Measurements from ENCODE around the gene LZTR1. TPM values are rescaled to one million over a fixed set of nuclear protein-coding genes. Genes with fewer than 3 reads are reported as not detected.

The LZTR1 gene
- polyA plus RNA-seq, 2 of the 4 experiments (the other 2 are of a cell fraction), result 14.1 to 23.5 TPM

GRCh38 chr22:20967697-20968211, 14.3 kb upstream of the LZTR1 start:
- H3K4me1 ChIP-seq, result no peaks in the 10 kb centered on the region
- DNase-seq (ENCODE audit: low read depth in 1 of 2, low spot score in 1 of 2) (no peak), ATAC-seq (no peak), FAIRE-seq (no peak)
- no peak overlapping the region for H3K4me2 ChIP-seq
- ChIA-PET CTCF (interaction anchor here (0.5 to 1.8 kb wide), 3 partner anchors 9 to 48 kb away, joined by 3 to 6 read pairs (median 3); partner anchors contain the start of gene LZTR1), POLR2A (interaction anchor here (1.3 kb wide), 1 partner anchor 14 kb away, joined by 4 read pairs; the partner anchor contains the start of gene LZTR1)
- H3K9me3 ChIP-seq, result no peaks in the 10 kb centered on the region
- no peak overlapping the region for H3K27ac ChIP-seq
- WGBS (ENCODE audit: missing lambda C conversion rate), result 83% methylated on average over 8 of the region's 19 CpGs
- H3K4me3 ChIP-seq, result no peak overlapping the region
- no peak for TF ChIP-seq ZNF302 (CRISPR knock-in tag; IDR thresholded peaks at IDR 0.05)
- TF ChIP-seq HOXB5 (CRISPR knock-in tag; IDR thresholded peaks at IDR 0.05), result no peak
- TF ChIP-seq TP53 (CRISPR knock-in tag; IDR thresholded peaks at IDR 0.05), result no peak
- TF ChIP-seq SMC3 (IDR thresholded peaks at IDR 0.05), result no peak
- no peak for TF ChIP-seq POLR2AphosphoS2 (conservative IDR thresholded peaks at IDR 0.05; ENCODE audit: low read length)
- no peak for TF ChIP-seq CHD4 (IDR thresholded peaks at IDR 0.05; ENCODE audit: borderline replicate concordance)
- no peak for TF ChIP-seq BHLHE40 (IDR thresholded peaks at IDR 0.05; ENCODE audit: low read depth, low read length)
- no peak for TF ChIP-seq CEBPB (IDR thresholded peaks at IDR 0.05)
- no peak for TF ChIP-seq POLR2A (IDR thresholded peaks at IDR 0.05; ENCODE audit: low read length)
- TF ChIP-seq USF2 (IDR thresholded peaks at IDR 0.05), result no peak
- TF ChIP-seq ELK1 (IDR thresholded peaks at IDR 0.05; ENCODE audit: low read depth, low read length), result no peak
- TF ChIP-seq CBX2 (IDR thresholded peaks at IDR 0.05; ENCODE audit: borderline replicate concordance, low read depth), result no peak
- no peak for TF ChIP-seq RAD21 (conservative IDR thresholded peaks at IDR 0.05 in 1 of 2, IDR thresholded peaks at IDR 0.05 in 1 of 2)
- no peak for TF ChIP-seq EHF (CRISPR knock-in tag; IDR thresholded peaks at IDR 0.05)
- TF ChIP-seq SREBF2 (IDR thresholded peaks at IDR 0.05), result no peak
- no peak for TF ChIP-seq NFE2L2 (conservative IDR thresholded peaks at IDR 0.05; ENCODE audit: low read length)
- no peak for TF ChIP-seq HMGXB4 (CRISPR knock-in tag; IDR thresholded peaks at IDR 0.05; ENCODE audit: borderline replicate concordance)

GRCh38 chr22:20968281-20968977, 13.7 kb upstream of the LZTR1 start:
- DNase-seq (ENCODE audit: low read depth in 1 of 2, low spot score in 1 of 2), result no peak
- 92% methylated on average over 4 of the region's 7 CpGs for WGBS (ENCODE audit: missing lambda C conversion rate)
- Histone ChIP-seq H3K9me3 (no peaks in the 10 kb centered on the region), H3K4me2 (no peak overlapping the region), H3K4me3 (no peak overlapping the region), H3K27ac (no peak overlapping the region), H3K4me1 (no peaks in the 10 kb centered on the region)
- no peak for TF ChIP-seq ATOH8 (CRISPR knock-in tag; IDR thresholded peaks at IDR 0.05; ENCODE audit: low read depth)
- no peak for TF ChIP-seq ZC3H11A (IDR thresholded peaks at IDR 0.05)
- TF ChIP-seq ZSCAN20 (CRISPR knock-in tag; IDR thresholded peaks at IDR 0.05), result no peak
- TF ChIP-seq BCL3 (IDR thresholded peaks at IDR 0.05), result no peak
- no peak for TF ChIP-seq RFX5 (IDR thresholded peaks at IDR 0.05)
- TF ChIP-seq RARB (CRISPR knock-in tag; IDR thresholded peaks at IDR 0.05), result no peak
- no peak for TF ChIP-seq JUN (IDR thresholded peaks at IDR 0.05)
- TF ChIP-seq TFCP2L1 (CRISPR knock-in tag; IDR thresholded peaks at IDR 0.05), result no peak
- TF ChIP-seq RNF2 (IDR thresholded peaks at IDR 0.05; ENCODE audit: borderline replicate concordance, low read depth), result no peak
- no peak for TF ChIP-seq ZFP36 (IDR thresholded peaks at IDR 0.05; ENCODE audit: borderline replicate concordance, partially characterized antibody)
- TF ChIP-seq EHMT2 (IDR thresholded peaks at IDR 0.05; ENCODE audit: low read depth), result no peak
- TF ChIP-seq PBX3 (IDR thresholded peaks at IDR 0.05), result no peak
- TF ChIP-seq CEBPB (IDR thresholded peaks at IDR 0.05), result no peak
- no peak for TF ChIP-seq EP300 (IDR thresholded peaks at IDR 0.05)
- TF ChIP-seq MAZ (IDR thresholded peaks at IDR 0.05; ENCODE audit: borderline replicate concordance, low read depth, low read length), result no peak
- no peak for TF ChIP-seq NFE2L2 (conservative IDR thresholded peaks at IDR 0.05; ENCODE audit: low read length)
- TF ChIP-seq NR3C1 (IDR thresholded peaks at IDR 0.05), result no peak
- ChIA-PET POLR2A (interaction anchor here (1.3 kb wide), 1 partner anchor 14 kb away, joined by 4 read pairs; the partner anchor contains the start of gene LZTR1), CTCF (interaction anchor here (0.7 to 1.8 kb wide), 3 partner anchors 10 to 83 kb away, joined by 3 to 6 read pairs (median 3); partner anchors contain the start of gene LZTR1)
- no peak for FAIRE-seq
- no peak for ATAC-seq

Data from A549 (cell line).